Neural progenitor cell (in vitro differentiated cells): ENCODE data around the gene RRBP1.

Experiments
- EZH2 ChIP-seq: fragments of 200-600 bp; sonication (generic); IDR thresholded peaks from 2 replicates; pipeline ENCODE4 v1.6.1; 2017; ENCODE audit warnings: antibody characterized with exemption, mild to moderate bottlenecking, moderate library complexity
- EZH2phosphoT487 ChIP-seq: fragments of 200-600 bp; sonication (generic); IDR thresholded peaks from 2 replicates; pipeline ENCODE4 v1.6.1; 2017; ENCODE audit warnings: antibody characterized with exemption
- TF ChIP-seq, protein P1 (sequence below): fragments of 200-600 bp; sonication (generic); IDR thresholded peaks from 2 replicates; pipeline ENCODE4 v1.5.1; 2017; ENCODE audit warnings: antibody characterized with exemption, mild to moderate bottlenecking

DNA sequence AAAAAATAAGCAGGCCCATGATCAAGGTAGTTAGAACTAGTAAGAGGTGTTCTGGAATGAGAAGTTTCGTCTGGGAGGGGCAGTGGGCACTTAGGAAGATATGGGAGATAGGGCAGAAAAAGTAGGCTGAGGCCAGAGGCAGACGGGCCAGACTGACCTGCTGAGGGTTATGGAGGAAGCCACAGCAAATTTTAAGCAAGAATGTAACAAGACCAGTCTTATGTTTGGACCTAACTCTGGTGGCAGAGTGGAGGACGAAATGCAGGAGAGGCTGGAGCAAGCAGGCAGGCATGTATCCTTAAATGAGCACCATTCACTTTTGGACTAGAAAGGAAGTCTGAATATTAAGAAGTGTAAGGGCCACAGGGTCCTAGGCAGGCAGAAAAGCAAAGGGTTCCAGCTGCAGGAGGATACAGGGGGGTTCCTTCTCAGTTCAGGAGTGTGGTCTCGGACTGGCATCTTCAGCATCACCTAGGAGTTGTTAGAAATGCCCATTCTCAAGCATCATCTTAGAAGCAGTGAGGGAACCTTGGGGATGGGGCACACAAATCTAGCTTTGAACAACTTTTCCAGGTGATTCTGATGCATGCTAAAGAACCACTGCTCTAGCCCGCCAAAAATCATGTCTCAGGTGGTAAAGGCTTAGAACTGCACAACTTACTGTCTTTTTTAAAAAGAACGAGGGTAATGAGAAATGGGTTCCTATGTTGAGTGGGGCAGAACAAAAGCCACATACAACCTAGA is 113.8 kb downstream of the RRBP1 start:
- TF ChIP-seq, protein P1, sequence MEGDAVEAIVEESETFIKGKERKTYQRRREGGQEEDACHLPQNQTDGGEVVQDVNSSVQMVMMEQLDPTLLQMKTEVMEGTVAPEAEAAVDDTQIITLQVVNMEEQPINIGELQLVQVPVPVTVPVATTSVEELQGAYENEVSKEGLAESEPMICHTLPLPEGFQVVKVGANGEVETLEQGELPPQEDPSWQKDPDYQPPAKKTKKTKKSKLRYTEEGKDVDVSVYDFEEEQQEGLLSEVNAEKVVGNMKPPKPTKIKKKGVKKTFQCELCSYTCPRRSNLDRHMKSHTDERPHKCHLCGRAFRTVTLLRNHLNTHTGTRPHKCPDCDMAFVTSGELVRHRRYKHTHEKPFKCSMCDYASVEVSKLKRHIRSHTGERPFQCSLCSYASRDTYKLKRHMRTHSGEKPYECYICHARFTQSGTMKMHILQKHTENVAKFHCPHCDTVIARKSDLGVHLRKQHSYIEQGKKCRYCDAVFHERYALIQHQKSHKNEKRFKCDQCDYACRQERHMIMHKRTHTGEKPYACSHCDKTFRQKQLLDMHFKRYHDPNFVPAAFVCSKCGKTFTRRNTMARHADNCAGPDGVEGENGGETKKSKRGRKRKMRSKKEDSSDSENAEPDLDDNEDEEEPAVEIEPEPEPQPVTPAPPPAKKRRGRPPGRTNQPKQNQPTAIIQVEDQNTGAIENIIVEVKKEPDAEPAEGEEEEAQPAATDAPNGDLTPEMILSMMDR = no peak
- TF ChIP-seq EZH2 = no peak
- no peak for TF ChIP-seq EZH2phosphoT487
